NCI-H1694 treated with DMSO at 0.1 percent for 48 hours (cell line): ENCODE measurements around the gene PSMD8.
"Not testable (repeated sequence)": the region's sequence is repeated elsewhere in the genome, so short reads cannot be mapped to it uniquely, and the experiment has no call there.

Experiments used
- DNase-seq: peaks from one replicate; lab custom pipeline; 2025; lab: John Stamatoyannopoulos, UW

The PSMD8 gene

GRCh38 chr19:38362076-38362945 is 12.1 kb upstream of the PSMD8 start:
- peak; percentile 52 for DNase-seq

GRCh38 chr19:38362946-38363688 is 11.3 kb upstream of the PSMD8 start:
- not testable (repeated sequence) for DNase-seq

GRCh38 chr19:38367041-38367440 is 7.3 kb upstream of the PSMD8 start:
- no peak for DNase-seq

GRCh38 chr19:38369584-38369983 is 4.8 kb upstream of the PSMD8 start:
- no peak for DNase-seq

GRCh38 chr19:38370299-38370698 is 4.1 kb upstream of the PSMD8 start:
- DNase-seq, result peak; percentile 78

GRCh38 chr19:38371081-38371480 is 3.3 kb upstream of the PSMD8 start:
- no peak for DNase-seq

- DNase-seq, result no peak
Observed at GRCh38 chr19:38373907-38374331, 452 bp upstream of the PSMD8 start.

DNA sequence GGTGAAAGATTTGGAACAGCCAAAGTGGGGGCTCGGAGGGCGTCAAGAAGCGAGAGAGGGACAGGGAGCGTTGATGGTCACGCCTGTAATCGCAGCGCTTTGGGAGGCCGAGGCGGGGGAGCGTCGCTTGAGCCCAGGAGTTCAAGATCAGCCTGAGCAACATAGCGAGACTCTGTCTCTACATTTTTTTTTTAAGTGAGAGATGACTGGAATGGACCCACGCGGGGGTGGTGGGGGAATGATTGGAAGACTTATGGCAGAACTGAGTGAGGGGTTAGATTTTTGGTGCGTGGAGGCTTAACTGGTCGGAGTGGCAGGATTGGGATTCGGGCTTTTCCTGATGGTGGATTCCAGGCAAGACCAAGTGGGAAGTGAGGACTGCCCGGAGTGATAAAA is 725 bp downstream of the PSMD8 start:
- DNase-seq, result no peak

DNA sequence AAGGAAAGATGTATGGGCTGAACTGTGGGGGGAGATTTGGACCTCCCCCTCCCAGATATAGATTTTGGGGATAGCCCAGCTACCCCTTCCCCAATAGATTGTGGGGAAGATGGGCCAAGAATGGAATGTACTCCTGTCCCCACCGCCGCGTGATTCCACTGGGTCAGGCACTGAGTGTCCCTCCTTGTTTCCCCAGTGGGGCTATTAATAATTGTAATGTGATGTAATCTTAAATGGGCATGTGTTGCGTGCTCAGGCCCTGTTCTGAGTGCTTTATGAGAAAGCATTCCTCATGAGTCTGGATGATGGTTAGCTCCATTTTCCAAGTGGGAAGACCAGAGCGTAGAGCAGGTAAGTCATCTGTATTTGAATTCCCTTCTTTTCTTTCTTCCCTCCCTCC is 1.4 kb downstream of the PSMD8 start:
- DNase-seq, result no peak

GRCh38 chr19:38376576-38376975 is 2.2 kb downstream of the PSMD8 start:
- no peak for DNase-seq

- no peak for DNase-seq
Observed at GRCh38 chr19:38377052-38377451, 2.7 kb downstream of the PSMD8 start.

GRCh38 chr19:38378866-38379265 is 4.5 kb downstream of the PSMD8 start:
- no peak for DNase-seq

DNA sequence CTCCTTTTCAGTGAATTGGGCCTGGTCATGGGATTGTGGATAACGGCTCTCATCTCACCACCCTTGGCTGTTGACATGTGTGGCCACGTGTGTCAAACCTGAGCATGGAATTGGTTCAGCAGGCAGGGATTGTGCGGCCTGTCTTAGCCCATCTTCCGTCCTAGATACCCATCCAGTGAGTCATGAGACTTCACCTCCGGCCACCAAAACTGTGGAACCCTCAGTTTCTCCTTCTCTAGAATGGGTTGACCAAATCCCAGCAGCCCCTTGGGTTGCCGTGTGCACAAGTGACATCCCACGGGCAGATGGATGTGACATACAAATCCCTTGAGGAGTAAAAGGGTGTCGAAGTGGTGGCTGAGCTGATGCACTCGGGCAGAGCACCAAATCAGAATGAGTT is 6.8 kb downstream of the PSMD8 start:
- DNase-seq, result no peak

- DNase-seq, result no peak
Observed at GRCh38 chr19:38383184-38383583, 8.8 kb downstream of the PSMD8 start.

GRCh38 chr19:38383743-38384142 is 9.4 kb downstream of the PSMD8 start:
- DNase-seq, result no peak

DNA sequence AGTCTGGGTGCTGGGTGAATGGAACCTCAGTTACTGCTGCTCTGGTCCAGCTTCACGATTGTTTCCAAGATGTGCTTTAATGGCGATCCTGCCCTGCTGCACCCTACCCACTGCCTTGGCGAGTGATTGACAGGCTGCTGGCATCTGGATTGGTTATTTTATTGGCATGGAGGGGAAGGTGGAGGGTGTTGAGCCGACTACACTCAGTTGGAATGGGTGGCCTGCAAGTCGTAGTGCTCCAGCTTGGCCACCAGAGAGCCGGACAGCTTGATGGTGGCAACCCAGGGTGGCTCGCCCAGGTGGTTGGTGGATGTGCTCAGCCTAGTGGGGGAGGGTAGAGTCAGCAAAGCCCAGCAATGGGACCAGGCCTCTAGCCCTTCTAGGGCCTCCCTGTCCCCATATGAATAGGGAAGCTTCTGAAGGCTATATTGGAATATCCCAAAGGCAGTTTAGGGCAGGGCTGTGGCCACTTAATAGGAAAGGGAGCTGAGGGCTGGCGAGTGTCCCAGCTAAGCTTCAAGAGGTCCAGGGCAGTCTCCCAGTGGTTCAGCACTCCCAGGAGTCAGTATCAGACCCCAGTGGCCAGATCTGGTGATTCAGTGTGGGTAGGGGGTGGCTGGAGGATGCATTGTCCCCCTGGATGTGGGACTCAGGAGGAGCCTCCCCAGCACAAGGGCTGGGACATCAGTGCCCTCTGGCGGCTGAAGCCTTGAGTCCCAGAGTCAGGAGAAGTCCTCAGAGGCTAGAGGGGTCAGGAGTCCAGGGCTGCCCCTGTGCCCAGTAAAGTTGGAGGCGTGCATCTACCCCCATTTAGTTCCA is 10.0 kb downstream of the PSMD8 start:
- no peak for DNase-seq

- no peak for DNase-seq
Observed at GRCh38 chr19:38385057-38385803, 10.9 kb downstream of the PSMD8 start.

DNA sequence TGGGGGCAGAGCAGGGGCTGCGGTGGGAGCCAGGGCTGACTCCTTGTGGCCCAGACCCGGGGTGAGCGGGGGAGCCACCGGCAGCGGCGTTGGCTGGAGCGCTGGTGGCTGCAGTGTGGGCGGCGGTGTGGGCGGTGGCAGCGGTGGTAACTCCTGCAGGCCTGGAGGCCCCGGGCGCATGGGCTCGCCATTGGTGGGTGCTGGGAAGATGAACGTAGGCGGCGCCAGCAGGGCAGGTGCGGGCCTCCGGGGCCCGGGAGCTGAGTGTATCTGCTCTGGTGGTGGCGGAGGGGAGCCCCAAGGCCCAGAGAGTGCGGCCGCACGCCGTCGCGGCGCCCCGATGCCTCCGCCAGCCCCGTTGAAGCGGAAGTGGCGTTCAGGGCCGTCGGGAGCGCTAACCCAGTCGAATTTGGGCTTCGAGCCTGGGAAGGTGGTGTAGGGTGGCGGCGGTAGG is 11.5 kb downstream of the PSMD8 start:
- DNase-seq, result no peak

GRCh38 chr19:38386300-38386970 is 12.1 kb downstream of the PSMD8 start:
- no peak for DNase-seq

DNA sequence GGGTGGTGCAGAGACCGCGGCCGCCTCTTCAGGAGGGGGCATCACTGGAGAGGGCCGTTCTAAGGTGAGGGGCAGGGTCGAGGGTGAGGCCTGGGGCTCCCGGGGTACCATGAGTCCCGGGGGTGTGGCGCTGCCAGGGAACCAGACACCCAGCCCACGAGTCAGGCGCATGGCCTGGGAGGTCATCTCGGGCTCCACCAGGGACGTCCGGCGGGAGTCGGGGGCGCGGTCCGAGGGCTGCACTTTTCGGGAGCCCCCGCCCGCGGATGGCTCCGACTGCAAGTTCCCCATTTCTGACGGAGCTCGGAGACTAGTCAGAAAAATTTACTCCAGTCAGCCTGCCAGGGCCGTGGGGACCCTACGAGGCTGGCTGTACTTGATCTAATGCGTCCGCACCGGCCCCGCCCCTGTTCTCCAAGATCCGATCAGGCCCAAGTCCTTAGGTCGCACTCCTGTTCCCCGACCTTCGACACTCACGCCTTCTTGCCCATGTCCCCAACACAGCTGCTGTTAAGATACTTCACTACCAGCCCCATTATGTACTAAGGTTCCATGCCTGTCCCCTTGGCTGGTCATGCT is 12.7 kb downstream of the PSMD8 start:
- DNase-seq, result no peak
